CD14-positive monocyte (primary cell): ENCODE results near the gene RPL27. TPM values are rescaled to one million over a fixed set of nuclear protein-coding genes. Genes with fewer than 3 reads are reported as not detected.
A peak's percentile ranks its signal among the peaks of the same experiment; 100 is the strongest.

ENCODE experiments used
- DNase-seq, 3 donors: peaks; one replicate each; pipeline ENCODE4 v3.0.0-alpha.2; 2011 to 2022
- H2AFZ ChIP-seq: 2 replicates; pipeline ENCODE4 v1.6.0; 2012; ENCODE audit warnings: mild to moderate bottlenecking, low read depth, low read length, inconsistent platforms; ENCODE audit not compliant: insufficient read depth, poor library complexity, severe bottlenecking
- H3K27ac ChIP-seq, 2 donors: 1 replicate in 1 of 2; 2 replicates in 1 of 2; pipeline ENCODE4 v1.5.1; 2012 to 2013; ENCODE audit warnings: low read length in 2 of 2, control low read depth in 1 of 2, inconsistent platforms in 1 of 2, low read depth in 1 of 2, mild to moderate bottlenecking in 1 of 2
- H3K27me3 ChIP-seq, 2 donors: one replicate each; pipeline versions ENCODE4 v1.6.0 to v1.6.1; 2011 to 2013; ENCODE audit warnings: low read length in 2 of 2; ENCODE audit not compliant: control insufficient read depth in 2 of 2, insufficient read depth in 2 of 2
- H3K36me3 ChIP-seq, 2 donors: replicated peaks in 1 of 2; 1 replicate in 1 of 2; 2 replicates in 1 of 2; pipeline versions ENCODE4 v1.5.1 to v1.6.1; 2012 to 2013; ENCODE audit warnings: low read length in 2 of 2, control low read depth in 1 of 2, inconsistent platforms in 1 of 2, mild to moderate bottlenecking in 1 of 2; ENCODE audit not compliant: insufficient read depth in 2 of 2, control insufficient read depth in 1 of 2
- H3K4me1 ChIP-seq, 2 donors: 1 replicate in 1 of 2; 2 replicates in 1 of 2; pipeline versions ENCODE4 v1.5.1 to v1.6.1; 2012 to 2013; ENCODE audit warnings: low read length in 2 of 2, control low read depth in 1 of 2, inconsistent platforms in 1 of 2, mild to moderate bottlenecking in 1 of 2, moderate library complexity in 1 of 2; ENCODE audit not compliant: insufficient read depth in 2 of 2, control insufficient read depth in 1 of 2
- H3K4me2 ChIP-seq: replicated peaks from 2 replicates; pipeline ENCODE3; 2012; ENCODE audit warnings: low read length, moderate library complexity, mild to moderate bottlenecking; ENCODE audit not compliant: poor library complexity, severe bottlenecking; ENCODE audit errors: extremely low read depth
- H3K4me3 ChIP-seq, 3 experiments: fragments of 200-600 bp in 1 of 3; sonication (generic) in 1 of 3; replicated peaks in 1 of 3; 1 replicate in 2 of 3; 2 replicates in 1 of 3; pipeline ENCODE4 v1.5.1; 2011 to 2013; ENCODE audit warnings: low read length in 3 of 3, mild to moderate bottlenecking in 3 of 3, control low read depth in 2 of 3, low read depth in 2 of 3, inconsistent platforms in 1 of 3, moderate library complexity in 1 of 3
- H3K79me2 ChIP-seq: 2 replicates; pipeline ENCODE4 v1.6.0; 2012; ENCODE audit warnings: mild to moderate bottlenecking, control low read depth, inconsistent platforms, low read length, moderate library complexity; ENCODE audit not compliant: insufficient read depth
- H3K9ac ChIP-seq: 2 replicates; pipeline ENCODE4 v1.6.0; 2017; ENCODE audit warnings: low read length, mild to moderate bottlenecking; ENCODE audit not compliant: insufficient read depth, poor library complexity, severe bottlenecking
- H3K9me3 ChIP-seq, 2 donors: replicated peaks in 1 of 2; 1 replicate in 1 of 2; 2 replicates in 1 of 2; pipeline versions ENCODE4 v1.5.1 to v1.6.1; 2012 to 2013; ENCODE audit warnings: low read length in 2 of 2, control low read depth in 1 of 2; ENCODE audit not compliant: control insufficient read depth in 1 of 2, insufficient read depth in 1 of 2
- H4K20me1 ChIP-seq: 2 replicates; pipeline ENCODE4 v1.6.0; 2012; ENCODE audit warnings: mild to moderate bottlenecking, low read length, control low read depth, moderate library complexity; ENCODE audit not compliant: insufficient read depth
- H3K27ac Mint-ChIP-seq, 7 donors: one replicate each; pipeline ENCODE4 v1.8.0; 2020; ENCODE audit warnings: mild to moderate bottlenecking in 7 of 7, mixed read lengths in 7 of 7, moderate library complexity in 6 of 7, inconsistent platforms in 2 of 7
- H3K27me3 Mint-ChIP-seq, 3 donors: one replicate each; pipeline ENCODE4 v1.8.0; 2021 to 2022; ENCODE audit warnings: low read depth in 3 of 3, mild to moderate bottlenecking in 3 of 3, mixed read lengths in 3 of 3, moderate library complexity in 3 of 3, inconsistent platforms in 1 of 3
- H3K36me3 Mint-ChIP-seq, 2 donors: one replicate each; pipeline ENCODE4 v1.8.0; 2020; ENCODE audit warnings: mixed read lengths in 2 of 2, inconsistent platforms in 1 of 2, mild to moderate bottlenecking in 1 of 2
- H3K4me1 Mint-ChIP-seq: one replicate; pipeline ENCODE4 v1.8.0; 2020; ENCODE audit warnings: mild to moderate bottlenecking, mixed read lengths
- H3K4me3 Mint-ChIP-seq, 2 donors: one replicate each; pipeline ENCODE4 v1.8.0; 2020; ENCODE audit warnings: mild to moderate bottlenecking in 2 of 2, mixed read lengths in 2 of 2, moderate library complexity in 1 of 2
- H3K9me3 Mint-ChIP-seq, 7 donors: one replicate each; pipeline ENCODE4 v1.8.0; 2020 to 2022; ENCODE audit warnings: mixed read lengths in 7 of 7, mild to moderate bottlenecking in 6 of 7, moderate library complexity in 6 of 7, inconsistent platforms in 2 of 7
- CTCF ChIP-seq: fragments of 200-600 bp; IDR thresholded peaks from one replicate; pipeline ENCODE4 v1.8.0; 2022; ENCODE audit warnings: antibody characterized with exemption, mild to moderate bottlenecking
- WGBS: methylation state at CpG from one replicate; pipeline ENCODE4 v1.1.5; 2013; ENCODE audit warnings: missing lambda C conversion rate; ENCODE audit not compliant: insufficient coverage; 5-methylcytosine and 5-hydroxymethylcytosine counted together
- intact Hi-C, 2 donors: fragments of 100-400 bp; cut with micrococcal nuclease; formaldehyde crosslinking; loops; one replicate each; pipeline versions ENCODE4 v1.15.0 to v1.15.1; 2023
- polyA plus RNA-seq, 3 donors: library from polyadenylated mRNA; depleted of rRNA in 1 of 3; unstranded in 2 of 3; stranded (reverse) in 1 of 3; fragments of 300-500 nt in 2 of 3; fragments of >200 nt in 1 of 3; fragmentation: Illumina TruSeq in 2 of 3; gene quantifications; 1 replicate in 2 of 3; 2 replicates in 1 of 3; pipeline ENCODE4 v1.2.3, GENCODE V29; 2012 to 2021

Gene RPL27
- polyA plus RNA-seq, 3 donors, result 1,073 to 2,156 (median 1,232) TPM

DNA sequence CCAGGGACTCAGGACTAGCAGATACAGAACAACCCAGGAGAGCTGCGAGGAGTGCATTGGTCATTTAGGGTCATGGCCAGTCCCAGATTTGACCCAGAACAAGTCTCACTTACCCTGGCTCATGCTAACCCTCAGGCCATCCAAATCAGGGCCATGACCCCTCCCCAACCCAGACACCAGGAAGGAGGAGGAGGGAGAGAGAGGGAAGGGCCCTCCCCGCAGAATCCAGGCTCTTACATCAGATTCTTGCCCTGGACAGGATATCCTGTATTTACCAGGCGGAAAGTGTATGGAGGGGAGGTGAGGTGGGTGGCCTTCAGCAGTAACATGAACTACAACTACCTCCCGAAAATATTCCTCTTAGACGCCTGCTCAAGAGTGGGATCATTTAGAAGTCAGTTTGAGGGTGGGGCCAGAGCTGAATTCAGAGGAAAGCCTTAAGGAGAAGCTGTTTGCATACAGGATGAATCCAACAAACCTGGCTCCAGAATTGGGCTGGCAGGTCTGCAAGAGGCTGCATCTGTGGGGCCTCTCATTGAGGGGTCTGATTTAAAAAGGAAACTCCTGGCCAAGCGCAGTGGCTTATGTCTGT, 21.9 kb downstream of the RPL27 start:
- Mint-ChIP-seq H3K36me3 (peaks cover 15 to 17% of the 10 kb centered on the region in 2 donors), H3K9me3 (peaks cover 0 to 2% (median 0%) of the 10 kb centered on the region in 7 donors), H3K27ac (peak overlapping the region in 6 of 7 donors; percentile 62 to 85 (median 77)), H3K27me3 (peaks cover 5 to 13% (median 8%) of the 10 kb centered on the region in 3 donors), H3K4me3 (peak overlapping the region; percentile 60 to 64), H3K4me1 (peaks cover 57% of the 10 kb centered on the region)
- no peak for DNase-seq
- H3K27ac ChIP-seq, result no peak overlapping the region
- H4K20me1 ChIP-seq, result peaks cover 17% of the 10 kb centered on the region
- H3K9ac ChIP-seq, result no peak overlapping the region
- TF ChIP-seq CTCF, result no peak
- H3K27me3 ChIP-seq, result peaks cover 0 to 6% of the 10 kb centered on the region in 2 donors
- peaks cover 7 to 13% of the 10 kb centered on the region in 2 donors for H3K36me3 ChIP-seq
- H3K4me3 ChIP-seq, result peak overlapping the region in 1 of 3 experiments; percentile 30
- peaks cover 19% of the 10 kb centered on the region for H3K79me2 ChIP-seq
- H3K4me1 ChIP-seq, result peaks cover 53 to 58% of the 10 kb centered on the region in 2 donors
- peak overlapping the region; percentile 57 for H2AFZ ChIP-seq
- H3K9me3 ChIP-seq, result no peaks in the 10 kb centered on the region
- peak overlapping the region; percentile 100 for H3K4me2 ChIP-seq
- WGBS, result no CpG with 5 or more reads among the region's 6 CpGs
- intact Hi-C loops, result loop anchor here in 1 of 2 donors (10.0 kb wide), 2 partner anchors 105 to 155 kb away; partner anchors contain the start of genes BRCA1 and NBR1

GRCh38 chr17:43020789-43021740, 22.8 kb downstream of the RPL27 start:
- Histone ChIP-seq H3K27me3 (peaks cover 0 to 15% of the 10 kb centered on the region in 2 donors), H4K20me1 (peaks cover 17% of the 10 kb centered on the region), H3K4me1 (peaks cover 53 to 58% of the 10 kb centered on the region in 2 donors), H2AFZ (peak overlapping the region; percentile 96), H3K27ac (peak overlapping the region in 1 of 2 donors; percentile 31), H3K79me2 (peaks cover 19% of the 10 kb centered on the region), H3K4me3 (peak overlapping the region; percentile 72 to 94 (median 90)), H3K36me3 (peaks cover 2 to 4% of the 10 kb centered on the region in 2 donors), H3K9ac (peak overlapping the region; percentile 78), H3K9me3 (no peaks in the 10 kb centered on the region), H3K4me2 (peak overlapping the region; percentile 100)
- peaks cover 6 to 12% of the 10 kb centered on the region in 2 donors for H3K36me3 Mint-ChIP-seq
- H3K9me3 Mint-ChIP-seq, result peaks cover 0 to 3% (median 0%) of the 10 kb centered on the region in 7 donors
- peak; percentile 59 to 76 (median 62) for DNase-seq
- H3K4me1 Mint-ChIP-seq, result peaks cover 52% of the 10 kb centered on the region
- TF ChIP-seq CTCF, result no peak
- H3K27ac Mint-ChIP-seq, result peak overlapping the region; percentile 25 to 87 (median 85)
- WGBS, result 43% methylated on average over 6 of the region's 40 CpGs
- peak overlapping the region; percentile 94 to 96 for H3K4me3 Mint-ChIP-seq
- intact Hi-C loops, result loop anchor here in 1 of 2 donors (10.0 kb wide), 2 partner anchors 104 to 154 kb away; partner anchors contain the start of genes BRCA1 and NBR1
- peaks cover 8 to 21% (median 16%) of the 10 kb centered on the region in 3 donors for H3K27me3 Mint-ChIP-seq
